ENCODE results near the gene KSR2. TPM values are rescaled to one million over a fixed set of nuclear protein-coding genes. Genes with fewer than 3 reads are reported as not detected.

The KSR2 gene
- total and polyA plus RNA-seq, 4 experiments from 2014 or later, result 0.03 to 0.09 (median 0.06) TPM; not detected in 1

DNA sequence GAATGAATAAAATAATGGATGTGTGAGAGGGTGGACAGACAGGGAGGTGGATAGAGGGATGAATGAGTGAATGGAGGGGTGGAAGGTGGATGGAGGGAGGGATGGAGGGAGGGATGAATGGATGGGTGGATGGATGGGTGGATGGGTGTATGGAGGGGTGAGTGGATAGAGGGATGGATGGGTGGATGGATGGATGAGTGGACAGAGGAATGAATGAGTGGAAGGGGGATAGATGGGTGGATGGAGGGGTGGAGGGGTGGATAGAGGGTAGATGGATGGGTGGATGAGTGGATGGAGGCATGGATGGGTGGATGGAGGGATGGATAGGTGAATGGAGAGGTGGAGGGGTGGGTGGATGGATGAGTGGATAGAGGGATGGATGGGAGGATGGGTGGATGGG, 559.5 kb downstream of the KSR2 start:
- Mint-ChIP-seq H3K9me3 (peaks cover 0 to 9% (median 4%) of the 10 kb centered on the region in 8 donors), H3K27me3 (peaks cover 0 to 2% of the 10 kb centered on the region in 2 donors), H3K4me3 (no peak overlapping the region), H3K27ac (no peak overlapping the region), H3K4me1 (no peaks in the 10 kb centered on the region), H3K36me3 (no peaks in the 10 kb centered on the region)
- DNase-seq, result no peak
- ChIA-PET POLR2A (ENCODE audit: partially characterized antibody) (no interaction called here), CTCF (ENCODE audit: partially characterized antibody) (no interaction called here)
- H3K4me1 ChIP-seq (ENCODE audit: insufficient read depth, low read length), result no peaks in the 10 kb centered on the region
- no peaks in the 10 kb centered on the region for H3K36me3 ChIP-seq (ENCODE audit: insufficient read depth, low read length)
- no peak overlapping the region for H3K27ac ChIP-seq (ENCODE audit: low read depth, low read length)
- no peaks in the 10 kb centered on the region for H3K9me3 ChIP-seq (ENCODE audit: control insufficient read depth in 1 of 2, low read length in 2 of 2)
- H3K27me3 ChIP-seq (ENCODE audit: insufficient read depth, low read length), result no peaks in the 10 kb centered on the region
- intact Hi-C loops (cut with micrococcal nuclease), result no loop called here
- no peak overlapping the region for H3K4me3 ChIP-seq (ENCODE audit: low read length in 2 of 2)

DNA sequence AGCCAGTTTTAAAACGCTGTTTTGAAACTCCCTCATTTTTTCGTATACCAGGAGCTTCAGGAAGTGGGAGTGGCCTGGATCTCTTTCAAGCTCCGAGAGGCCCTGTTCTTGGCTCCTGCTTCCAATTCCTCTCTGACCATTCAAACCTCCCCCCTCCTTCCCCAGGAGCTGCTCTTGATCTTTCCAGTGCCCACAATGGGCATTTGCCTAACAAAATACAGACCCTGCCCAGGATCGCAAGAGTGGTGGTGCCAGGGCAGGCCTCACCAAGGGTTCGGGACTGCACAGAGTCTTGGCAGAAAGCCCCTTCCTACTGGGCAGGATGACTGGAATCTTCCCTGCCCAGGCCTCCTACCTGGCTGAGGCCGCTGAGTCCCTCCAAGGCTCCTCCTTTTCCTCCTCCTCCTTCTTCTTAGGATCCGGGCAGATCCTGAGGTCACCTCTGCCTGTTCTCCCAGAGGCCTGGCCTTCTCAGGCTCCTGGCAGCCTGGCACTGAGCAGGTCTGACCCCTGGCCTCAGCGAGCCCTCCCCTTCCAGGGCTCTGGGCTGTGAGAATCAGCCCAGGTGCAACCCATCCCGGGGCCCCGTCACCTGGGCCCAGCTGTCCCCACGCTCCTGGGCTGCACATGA, 560.5 kb downstream of the KSR2 start:
- DNase-seq, result no peak
- no peaks in the 10 kb centered on the region for H3K36me3 ChIP-seq (ENCODE audit: insufficient read depth, low read length)
- POLR2A ChIA-PET (ENCODE audit: partially characterized antibody), result no interaction called here
- peaks cover 0 to 2% of the 10 kb centered on the region in 2 donors for H3K27me3 Mint-ChIP-seq
- H3K4me1 ChIP-seq (ENCODE audit: insufficient read depth, low read length), result no peaks in the 10 kb centered on the region
- intact Hi-C loops (cut with micrococcal nuclease), result no loop called here
- no peaks in the 10 kb centered on the region for H3K27me3 ChIP-seq (ENCODE audit: insufficient read depth, low read length)
- no peak overlapping the region for H3K4me3 Mint-ChIP-seq
- no peak overlapping the region for H3K4me3 ChIP-seq (ENCODE audit: low read length in 2 of 2)
- CTCF ChIA-PET (ENCODE audit: partially characterized antibody), result no interaction called here
- H3K9me3 ChIP-seq (ENCODE audit: control insufficient read depth in 1 of 2, low read length in 2 of 2), result peaks cover 0 to 5% of the 10 kb centered on the region in 2 donors
- H3K9me3 Mint-ChIP-seq, result peaks cover 0 to 13% (median 4%) of the 10 kb centered on the region in 8 donors
- H3K4me1 Mint-ChIP-seq, result no peaks in the 10 kb centered on the region
- no peak overlapping the region for H3K27ac Mint-ChIP-seq
- no peak overlapping the region for H3K27ac ChIP-seq (ENCODE audit: low read depth, low read length)
- H3K36me3 Mint-ChIP-seq, result no peaks in the 10 kb centered on the region

DNA sequence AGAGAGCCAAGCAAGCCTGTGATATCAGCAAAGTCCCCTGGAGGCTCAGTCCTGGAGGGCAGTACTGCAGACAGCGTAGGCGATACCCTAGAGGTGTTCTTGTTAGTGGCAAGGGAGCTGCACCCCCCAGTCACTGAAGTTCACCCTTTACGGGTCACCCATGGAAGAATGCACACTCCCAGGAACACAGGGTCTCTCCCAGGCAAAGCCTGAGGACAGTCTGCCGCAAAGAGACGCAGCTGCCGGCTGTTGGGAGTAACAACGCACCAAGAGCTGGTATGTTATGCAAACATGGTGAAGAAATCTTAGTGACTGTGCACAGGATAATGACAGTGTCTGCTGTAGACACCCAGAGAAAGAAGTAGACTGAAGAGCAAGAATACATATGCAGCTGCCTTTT, 563.9 kb downstream of the KSR2 start:
- no peak overlapping the region for H3K27ac Mint-ChIP-seq
- Histone ChIP-seq H3K4me1 (ENCODE audit: insufficient read depth, low read length) (no peaks in the 10 kb centered on the region), H3K4me3 (ENCODE audit: low read length in 2 of 2) (no peak overlapping the region), H3K27ac (ENCODE audit: low read depth, low read length) (no peak overlapping the region), H3K36me3 (ENCODE audit: insufficient read depth, low read length) (no peaks in the 10 kb centered on the region), H3K27me3 (ENCODE audit: insufficient read depth, low read length) (no peaks in the 10 kb centered on the region), H3K9me3 (ENCODE audit: control insufficient read depth in 1 of 2, low read length in 2 of 2) (peaks cover 0 to 5% of the 10 kb centered on the region in 2 donors)
- peaks cover 0 to 22% (median 9%) of the 10 kb centered on the region in 8 donors for H3K9me3 Mint-ChIP-seq
- intact Hi-C loops (cut with micrococcal nuclease), result no loop called here
- no peaks in the 10 kb centered on the region for H3K36me3 Mint-ChIP-seq
- H3K27me3 Mint-ChIP-seq, result peaks cover 0 to 2% of the 10 kb centered on the region in 2 donors
- H3K4me1 Mint-ChIP-seq, result no peaks in the 10 kb centered on the region
- CTCF ChIA-PET (ENCODE audit: partially characterized antibody), result no interaction called here
- no peak for DNase-seq
- POLR2A ChIA-PET (ENCODE audit: partially characterized antibody), result no interaction called here
- H3K4me3 Mint-ChIP-seq, result no peak overlapping the region

DNA sequence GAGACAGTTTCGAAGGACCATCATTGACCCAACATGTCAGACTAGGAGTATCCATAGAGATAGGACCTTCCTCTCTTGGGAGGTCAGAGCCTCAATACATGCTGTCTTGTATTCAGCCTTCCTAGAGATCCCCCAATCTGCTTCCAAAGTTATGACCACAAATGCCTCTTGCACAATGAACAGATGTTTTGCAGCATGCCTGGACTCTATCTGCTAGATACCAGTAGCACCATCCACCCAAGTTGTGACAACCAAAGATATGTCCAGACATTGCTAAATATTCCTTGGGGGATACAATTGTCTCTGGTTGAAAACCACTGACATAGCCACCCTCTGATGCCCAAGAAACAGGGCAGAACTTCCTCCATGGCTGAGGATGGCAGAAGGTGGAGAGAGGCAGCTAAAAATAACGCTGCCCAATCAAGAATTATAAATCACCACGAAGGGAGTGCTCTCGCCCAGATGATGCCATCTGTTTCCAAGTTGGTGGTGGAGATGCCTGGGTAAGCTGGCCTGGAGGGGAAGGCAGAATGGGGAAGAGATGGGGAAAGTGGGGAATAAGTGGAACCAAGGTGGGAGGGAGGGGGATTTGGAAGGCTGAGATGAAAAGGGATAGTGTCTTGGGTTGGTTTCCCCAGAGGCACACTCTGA, 564.5 kb downstream of the KSR2 start:
- Histone ChIP-seq H3K4me3 (ENCODE audit: low read length in 2 of 2) (no peak overlapping the region), H3K27ac (ENCODE audit: low read depth, low read length) (no peak overlapping the region), H3K27me3 (ENCODE audit: insufficient read depth, low read length) (no peaks in the 10 kb centered on the region), H3K36me3 (ENCODE audit: insufficient read depth, low read length) (no peaks in the 10 kb centered on the region), H3K9me3 (ENCODE audit: control insufficient read depth in 1 of 2, low read length in 2 of 2) (peaks cover 0 to 5% of the 10 kb centered on the region in 2 donors), H3K4me1 (ENCODE audit: insufficient read depth, low read length) (no peaks in the 10 kb centered on the region)
- Mint-ChIP-seq H3K9me3 (peaks cover 0 to 22% (median 9%) of the 10 kb centered on the region in 8 donors), H3K36me3 (no peaks in the 10 kb centered on the region), H3K4me3 (no peak overlapping the region), H3K4me1 (no peaks in the 10 kb centered on the region), H3K27me3 (peaks cover 0 to 2% of the 10 kb centered on the region in 2 donors), H3K27ac (no peak overlapping the region)
- CTCF ChIA-PET (ENCODE audit: partially characterized antibody), result no interaction called here
- intact Hi-C loops (cut with micrococcal nuclease), result no loop called here
- POLR2A ChIA-PET (ENCODE audit: partially characterized antibody), result no interaction called here
- DNase-seq, result no peak

- Histone ChIP-seq H3K27ac (ENCODE audit: low read depth, low read length) (no peak overlapping the region), H3K36me3 (ENCODE audit: insufficient read depth, low read length) (no peaks in the 10 kb centered on the region), H3K4me1 (ENCODE audit: insufficient read depth, low read length) (no peaks in the 10 kb centered on the region), H3K27me3 (ENCODE audit: insufficient read depth, low read length) (no peaks in the 10 kb centered on the region), H3K9me3 (ENCODE audit: control insufficient read depth in 1 of 2, low read length in 2 of 2) (peaks cover 0 to 5% of the 10 kb centered on the region in 2 donors), H3K4me3 (ENCODE audit: low read length in 2 of 2) (no peak overlapping the region)
- Mint-ChIP-seq H3K4me1 (no peaks in the 10 kb centered on the region), H3K9me3 (peaks cover 0 to 22% (median 10%) of the 10 kb centered on the region in 8 donors), H3K27me3 (peaks cover 0 to 2% of the 10 kb centered on the region in 2 donors), H3K4me3 (no peak overlapping the region), H3K27ac (no peak overlapping the region), H3K36me3 (no peaks in the 10 kb centered on the region)
- ChIA-PET POLR2A (ENCODE audit: partially characterized antibody) (no interaction called here), CTCF (ENCODE audit: partially characterized antibody) (no interaction called here)
- DNase-seq, result no peak
- intact Hi-C loops (cut with micrococcal nuclease), result no loop called here
Observed at GRCh38 chr12:117403586-117404139, 565.1 kb downstream of the KSR2 start.

Other genes with a start within 250 kb of the KSR2 start
- gene RFC5, start 47.7 kb upstream of the KSR2 start, total RNA-seq, result 10 to 100 TPM; 17.2 TPM
- 10 to 100 TPM; 13.5 to 17.5 TPM for gene RFC5, start 47.7 kb upstream of the KSR2 start, polyA plus RNA-seq
- 10 to 100 TPM; 24.4 to 31.5 TPM for gene WSB2, start 92.2 kb upstream of the KSR2 start, total RNA-seq
- 10 to 100 TPM; 18.7 to 23.3 TPM for gene WSB2, start 92.2 kb upstream of the KSR2 start, polyA plus RNA-seq
- 1 to 10 TPM; 4.8 to 5.1 TPM for gene VSIG10, start 135.0 kb upstream of the KSR2 start, total RNA-seq
- gene VSIG10, start 135.0 kb upstream of the KSR2 start, polyA plus RNA-seq, result 1 to 10 TPM in 1 of 2 donors, not detected in 1; 1.5 TPM
- 10 to 100 TPM; 95.9 to 99.1 TPM for gene PEBP1, start 167.1 kb upstream of the KSR2 start, total RNA-seq
- 100 to 1,000 TPM; 353 to 422 TPM for gene PEBP1, start 167.1 kb upstream of the KSR2 start, polyA plus RNA-seq

Data from CD4-positive, alpha-beta memory T cell (primary cell).